T-helper 2 cell treated with Interferon-gamma antibody and Interleukin-4, amounts not matched to agents 100 ng/mL and 5 ng/mL, for 36 hours (primary cell): Measurements from ENCODE around the gene ACTA2. TPM values are rescaled to one million over a fixed set of nuclear protein-coding genes. Genes with fewer than 3 reads are reported as not detected.

Experiments
- intact Hi-C: fragments of 100-400 bp; cut with micrococcal nuclease; formaldehyde crosslinking; loops from one replicate; pipeline ENCODE4 v1.15.1; 2023
- total RNA-seq: library from RNA; stranded (reverse); gene quantifications from 2 replicates; pipeline ENCODE4 v1.2.3, GENCODE V29; 2022

The ACTA2 gene
- total RNA-seq, 1 donor from 2014 or later: 9.3 TPM

DNA sequence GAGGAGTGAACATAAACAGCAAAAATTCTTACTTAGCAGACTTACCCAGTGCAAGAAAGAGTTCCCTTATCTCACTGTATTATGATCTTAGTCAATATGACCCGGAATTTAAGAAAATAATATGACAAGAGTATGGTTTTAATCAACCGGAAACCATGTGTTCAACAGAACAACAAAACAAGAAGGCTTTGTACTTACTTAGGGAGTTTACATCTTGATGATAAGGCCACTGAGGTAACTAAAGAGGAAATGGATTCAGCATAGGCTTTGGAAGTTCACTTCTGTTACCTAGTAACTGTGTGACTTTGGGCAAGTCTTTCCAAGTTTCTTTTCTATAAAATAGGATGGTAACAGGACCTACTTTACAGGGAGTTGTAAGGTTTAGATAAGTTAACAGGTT, 30.6 kb upstream of the ACTA2 start:
- intact Hi-C loops: no loop called here

DNA sequence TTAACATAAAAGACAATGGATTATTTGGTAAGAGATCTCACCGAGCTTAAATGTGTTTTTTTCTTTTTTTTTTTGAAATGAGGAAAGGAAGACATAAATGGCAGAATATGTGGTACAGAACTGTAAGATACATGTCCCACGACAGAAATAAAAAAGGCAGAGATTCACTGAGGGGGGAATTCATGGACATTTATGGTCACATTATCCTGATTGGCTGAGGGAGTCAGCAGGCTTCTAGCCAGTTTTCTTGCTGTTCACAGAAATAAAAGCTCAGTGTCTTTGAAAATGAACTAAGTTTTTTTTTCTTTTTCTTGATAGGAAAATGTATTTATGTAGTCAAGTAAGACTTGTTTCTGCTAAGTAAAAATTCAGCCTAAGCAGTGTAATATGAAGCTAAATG, 29.8 kb upstream of the ACTA2 start:
- intact Hi-C loops: no loop called here

DNA sequence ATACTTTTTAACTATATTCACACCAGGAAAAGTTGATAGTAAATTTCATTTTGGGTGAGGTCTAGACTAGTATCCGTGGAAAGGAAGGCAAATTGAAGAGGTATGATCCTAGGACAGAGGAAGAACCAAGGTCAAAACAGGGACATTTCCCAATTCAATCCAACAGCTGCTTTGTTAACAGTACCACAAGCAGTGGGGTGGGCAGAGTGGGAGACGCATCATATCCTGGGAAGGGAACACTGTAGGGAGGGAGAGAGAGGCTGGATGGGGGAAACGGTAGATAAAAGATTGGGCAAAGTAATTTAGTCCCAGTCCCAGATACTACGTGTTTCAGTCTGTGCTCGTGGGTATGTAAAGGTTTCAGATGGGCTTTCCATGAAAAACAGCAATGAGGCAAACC, 28.9 kb upstream of the ACTA2 start:
- intact Hi-C loops: no loop called here

DNA sequence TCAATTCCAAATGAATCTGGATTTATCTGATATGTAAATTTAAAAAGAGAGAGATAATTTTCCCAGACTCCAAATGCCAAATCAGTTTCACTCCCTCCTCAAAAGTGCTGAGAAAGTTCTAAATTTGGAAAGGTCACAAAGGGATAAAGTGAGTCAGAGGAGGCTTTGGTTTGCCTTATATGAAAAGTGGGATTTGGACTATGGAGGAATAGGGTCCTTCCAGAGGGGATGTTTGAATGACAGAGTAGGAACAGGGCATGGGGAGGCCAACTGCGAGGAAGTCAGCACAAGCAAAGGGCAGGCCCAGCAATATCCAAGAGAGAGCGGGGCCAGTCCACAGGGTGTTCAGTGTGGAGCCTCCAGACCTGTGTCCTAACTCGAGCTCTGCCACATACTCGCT, 28.2 kb upstream of the ACTA2 start:
- intact Hi-C loops: no loop called here

DNA sequence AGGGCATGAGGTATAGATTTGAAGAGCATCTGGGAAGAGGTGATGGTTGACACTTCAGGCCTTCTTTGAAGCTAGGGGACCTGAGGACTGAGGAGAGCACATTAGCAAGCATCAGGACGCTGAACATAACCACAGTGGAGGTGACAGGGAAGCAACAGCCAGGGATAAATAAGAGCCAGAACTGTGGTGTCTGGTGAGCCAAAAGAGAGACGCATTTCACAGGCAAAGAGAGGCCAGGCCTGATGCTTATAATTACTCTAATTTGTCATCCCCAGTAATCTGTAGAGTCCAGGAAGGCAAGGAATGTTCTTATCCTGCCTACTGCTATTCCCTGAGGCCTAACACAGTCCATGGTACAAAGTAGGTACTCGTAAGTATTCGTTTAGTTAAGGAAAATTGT, 27.7 kb upstream of the ACTA2 start:
- intact Hi-C loops: no loop called here

DNA sequence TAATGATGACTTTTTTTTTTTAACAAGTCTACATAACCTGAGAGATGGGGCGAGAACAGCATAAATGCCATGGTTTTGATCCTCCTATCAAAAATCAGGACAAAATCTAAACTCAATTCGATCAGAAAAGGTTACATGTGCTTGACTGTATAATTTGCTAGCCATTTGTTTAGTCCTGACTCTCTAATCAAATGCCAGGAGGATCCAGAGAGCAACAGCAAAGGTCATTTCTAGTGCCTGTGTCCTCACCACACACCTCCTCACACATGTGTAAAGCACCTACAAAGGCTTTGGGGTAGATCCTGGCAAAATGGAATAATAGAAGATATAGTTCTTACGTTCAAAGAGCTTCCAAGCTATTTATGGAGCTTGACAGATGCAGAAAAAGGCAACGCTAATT, 27.0 kb upstream of the ACTA2 start:
- intact Hi-C loops: no loop called here

- intact Hi-C loops: no loop called here
These were observed 26.6 kb upstream of the ACTA2 start for GRCh38 chr10:88979153-88979562.

GRCh38 chr10:88978463-88978862, 25.9 kb upstream of the ACTA2 start:
- intact Hi-C loops: no loop called here

- intact Hi-C loops: loop anchor here (1.0 kb wide), 1 partner anchor 15 kb away; the partner anchor contains the start of gene FAS
These were observed 22.8 kb upstream of the ACTA2 start for GRCh38 chr10:88975377-88975720.

- intact Hi-C loops: loop anchor here (1.0 kb wide), 1 partner anchor 16 kb away; the partner anchor contains the start of gene FAS
These were observed 22.1 kb upstream of the ACTA2 start for GRCh38 chr10:88974446-88975376.

GRCh38 chr10:88974012-88974411, 21.4 kb upstream of the ACTA2 start:
- intact Hi-C loops: no loop called here

GRCh38 chr10:88971221-88972061, 18.9 kb upstream of the ACTA2 start:
- intact Hi-C loops: no loop called here

- intact Hi-C loops: no loop called here
These were observed 15.8 kb upstream of the ACTA2 start for GRCh38 chr10:88968391-88968790.

DNA sequence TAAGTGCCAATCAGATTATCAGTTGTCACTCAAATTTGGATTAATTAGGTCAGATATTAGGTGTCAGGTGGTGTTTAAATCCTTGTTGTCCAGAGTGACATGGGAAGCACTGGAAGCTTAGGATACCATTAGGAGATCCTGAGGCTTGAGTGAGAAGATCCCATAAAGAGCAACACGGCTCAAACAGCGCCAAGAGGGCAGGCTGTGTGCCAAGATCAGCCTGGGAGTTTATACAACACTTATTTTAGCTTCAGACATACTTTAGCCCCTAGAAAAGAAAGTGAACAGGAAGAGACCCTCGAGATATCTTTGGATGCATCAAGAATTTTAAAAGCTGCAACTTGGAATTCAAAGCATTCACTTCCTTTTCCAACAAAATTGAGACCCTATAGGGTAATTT, 14.2 kb upstream of the ACTA2 start:
- intact Hi-C loops: no loop called here

GRCh38 chr10:88964869-88965415, 12.4 kb upstream of the ACTA2 start:
- intact Hi-C loops: no loop called here

GRCh38 chr10:88964360-88964759, 11.8 kb upstream of the ACTA2 start:
- intact Hi-C loops: no loop called here

- intact Hi-C loops: loop anchor here (2.0 kb wide), 1 partner anchor 27 kb away; the partner anchor contains the start of gene FAS
These were observed 10.7 kb upstream of the ACTA2 start for GRCh38 chr10:88963318-88963717.

GRCh38 chr10:88962336-88962735, 9.8 kb upstream of the ACTA2 start:
- intact Hi-C loops: loop anchor here (2.0 kb wide), 1 partner anchor 28 kb away; the partner anchor contains the start of gene FAS

- intact Hi-C loops: no loop called here
These were observed 8.7 kb upstream of the ACTA2 start for GRCh38 chr10:88961266-88961665.

GRCh38 chr10:88960802-88961201, 8.2 kb upstream of the ACTA2 start:
- intact Hi-C loops: no loop called here

DNA sequence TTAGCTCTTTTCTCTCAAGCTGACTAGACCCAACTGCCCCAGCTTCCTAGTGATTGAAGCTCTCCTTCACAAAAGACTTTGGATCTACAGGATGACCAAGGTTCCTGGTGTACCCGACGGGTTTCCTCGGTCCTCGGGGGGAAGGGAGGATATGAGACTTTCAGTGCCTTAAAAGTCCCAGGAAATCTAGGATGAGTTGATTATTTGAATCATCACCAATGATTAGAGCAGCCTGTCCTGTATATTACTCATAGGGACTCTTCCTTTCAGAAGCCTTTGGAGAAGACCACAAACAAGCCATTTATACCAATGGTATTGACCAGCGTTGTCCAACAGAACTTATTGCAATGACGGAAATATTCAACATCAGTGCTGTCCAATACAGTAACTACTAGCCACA, 6.1 kb upstream of the ACTA2 start:
- intact Hi-C loops: no loop called here

- intact Hi-C loops: no loop called here
These were observed 4.8 kb upstream of the ACTA2 start for GRCh38 chr10:88957381-88957780.
